GM12878 (cell line): ENCODE results near the gene ACADM. TPM values are rescaled to one million over a fixed set of nuclear protein-coding genes. Genes with fewer than 3 reads are reported as not detected.

Source experiments
- BCL11A ChIP-seq: IDR thresholded peaks from 2 replicates; pipeline ENCODE4 v1.6.1; 2011; ENCODE audit warnings: low read depth, low read length
- BMI1 ChIP-seq: fragments of 450-650 bp; IDR thresholded peaks from 2 replicates; pipeline ENCODE4 v1.6.1; 2016; ENCODE audit warnings: mild to moderate bottlenecking, moderate library complexity, borderline replicate concordance
- BRCA1 ChIP-seq: IDR thresholded peaks from 2 replicates; pipeline ENCODE4 v1.6.1; 2011; ENCODE audit warnings: low read depth, low read length, improper control_type of control experiment
- CBX3 ChIP-seq: fragments of 200-600 bp; sonication (generic); IDR thresholded peaks from 2 replicates; pipeline ENCODE4 v1.6.1; 2016; ENCODE audit warnings: low read depth, borderline replicate concordance
- CHD4 ChIP-seq: fragments of 200-600 bp; sonication (generic); IDR thresholded peaks from 2 replicates; pipeline ENCODE4 v1.6.1; 2016; ENCODE audit warnings: mild to moderate bottlenecking
- CREB1 ChIP-seq: IDR thresholded peaks from 2 replicates; pipeline ENCODE4 v1.6.1; 2012; ENCODE audit warnings: low read depth, mild to moderate bottlenecking, inconsistent platforms
- CREM ChIP-seq: IDR thresholded peaks from 2 replicates; pipeline ENCODE4 v1.6.1; 2014; ENCODE audit warnings: antibody characterized with exemption, low read depth
- E2F4 ChIP-seq: IDR thresholded peaks from 2 replicates; pipeline ENCODE4 v1.6.1; 2012; ENCODE audit warnings: low read depth, low read length, improper control_type of control experiment
- ETV6 ChIP-seq, 2 experiments: fragments of 450-650 bp in 1 of 2; IDR thresholded peaks in 1 of 2; conservative IDR thresholded peaks in 1 of 2; 2 replicates each; pipeline ENCODE4 v1.6.1; 2014; ENCODE audit warnings: antibody characterized with exemption in 1 of 2, borderline replicate concordance in 1 of 2, low read depth in 1 of 2, mild to moderate bottlenecking in 1 of 2, moderate library complexity in 1 of 2
- HDAC2 ChIP-seq: fragments of 200-600 bp; sonication (generic); IDR thresholded peaks from 2 replicates; pipeline ENCODE4 v1.6.1; 2017
- IRF4 ChIP-seq: IDR thresholded peaks from 2 replicates; pipeline ENCODE4 v1.6.1; 2011; ENCODE audit warnings: low read depth, low read length
- KLF5 ChIP-seq: fragments of 450-650 bp; IDR thresholded peaks from 2 replicates; pipeline ENCODE4 v1.6.1; 2014; ENCODE audit warnings: mild to moderate bottlenecking; ENCODE audit not compliant: partially characterized antibody
- MEF2B ChIP-seq: fragments of 450-650 bp; IDR thresholded peaks from 2 replicates; pipeline ENCODE4 v1.6.1; 2018; ENCODE audit warnings: mild to moderate bottlenecking, moderate library complexity; ENCODE audit not compliant: partially characterized antibody, poor library complexity, severe bottlenecking
- NR2F1 ChIP-seq: fragments of 450-650 bp; conservative IDR thresholded peaks from 2 replicates; pipeline ENCODE4 v1.6.1; 2017; ENCODE audit warnings: mild to moderate bottlenecking
- PAX8 ChIP-seq: fragments of 450-650 bp; IDR thresholded peaks from 2 replicates; pipeline ENCODE4 v1.6.1; 2017; ENCODE audit warnings: mild to moderate bottlenecking, moderate library complexity
- POLR2A ChIP-seq: IDR thresholded peaks from 2 replicates; pipeline ENCODE4 v1.6.1; 2011; ENCODE audit warnings: low read depth, mild to moderate bottlenecking, low read length
- RBBP5 ChIP-seq: fragments of 200-600 bp; sonication (generic); conservative IDR thresholded peaks from 2 replicates; pipeline ENCODE4 v1.6.1; 2016
- RELA ChIP-seq: fragments of 450-650 bp; IDR thresholded peaks from 2 replicates; pipeline ENCODE4 v1.8.0; 2014; ENCODE audit warnings: borderline replicate concordance; ENCODE audit not compliant: partially characterized antibody
- SIX5 ChIP-seq: IDR thresholded peaks from 2 replicates; pipeline ENCODE4 v1.6.1; 2011; ENCODE audit warnings: mild to moderate bottlenecking, low read depth, low read length, moderate library complexity; ENCODE audit not compliant: severe bottlenecking
- SMC3 ChIP-seq: IDR thresholded peaks from 2 replicates; pipeline ENCODE4 v1.6.1; 2011; ENCODE audit warnings: low read length, improper control_type of control experiment, borderline replicate concordance
- SREBF2 ChIP-seq: IDR thresholded peaks from 2 replicates; pipeline ENCODE4 v1.6.1; 2012; ENCODE audit warnings: mild to moderate bottlenecking, low read length
- STAT1 ChIP-seq: fragments of 450-650 bp; conservative IDR thresholded peaks from 2 replicates; pipeline ENCODE4 v1.6.1; 2014; ENCODE audit warnings: antibody characterized with exemption, mild to moderate bottlenecking
- TCF12 ChIP-seq: IDR thresholded peaks from 2 replicates; pipeline ENCODE4 v1.6.1; 2011; ENCODE audit warnings: low read depth, mild to moderate bottlenecking, low read length
- ZBTB33 ChIP-seq: fragments of 450-650 bp; IDR thresholded peaks from 2 replicates; pipeline ENCODE4 v1.6.1; 2017; ENCODE audit warnings: mild to moderate bottlenecking
- ZNF24 ChIP-seq: fragments of 450-650 bp; IDR thresholded peaks from 2 replicates; pipeline ENCODE4 v1.6.1; 2017; ENCODE audit warnings: antibody characterized with exemption, mild to moderate bottlenecking
- ZNF274 ChIP-seq: IDR thresholded peaks from one replicate; pipeline ENCODE4 v1.8.0; 2011; ENCODE audit not compliant: insufficient read length, insufficient read depth
- ZNF384 ChIP-seq: IDR thresholded peaks from 2 replicates; pipeline ENCODE4 v1.6.1; 2012; ENCODE audit warnings: low read depth, mild to moderate bottlenecking, low read length, improper control_type of control experiment, borderline replicate concordance
- ZNF622 ChIP-seq: fragments of 450-650 bp; IDR thresholded peaks from 2 replicates; pipeline ENCODE4 v1.6.1; 2017; ENCODE audit warnings: mild to moderate bottlenecking, inconsistent platforms
- polyA plus RNA-seq, 11 experiments: library from polyadenylated mRNA; depleted of rRNA in 4 of 11; unstranded in 6 of 11; stranded (reverse) in 5 of 11; fragments of >200 nt; fragmentation: Nextera tagmentation in 4 of 11; fragmentation: Illumina TruSeq in 1 of 11; extraction: Ambion mirVana in 4 of 11; extraction: Trizol in 1 of 11; gene quantifications; 1 replicate in 1 of 11; 2 replicates in 10 of 11; pipeline versions ENCODE4 v1.2.1 to v1.2.3, GENCODE V29; 2011 to 2016; ENCODE audit warnings: inconsistent platforms in 2 of 11, missing spikeins in 2 of 11, low read depth in 1 of 11
- total RNA-seq, 4 experiments: library from RNA; depleted of rRNA in 3 of 4; stranded (reverse); fragments of >200 nt in 3 of 4; fragmentation: Illumina TruSeq in 1 of 4; extraction: Trizol in 1 of 4; gene quantifications; 2 replicates each; pipeline versions ENCODE4 v1.2.1 to v1.2.3, GENCODE V29; 2013 to 2021
- TF ChIP-seq, protein P1 (sequence below): fragments of 450-650 bp; formaldehyde crosslinking; IDR thresholded peaks from 2 replicates; pipeline ENCODE4 v1.4.0; 2020; ENCODE audit warnings: mild to moderate bottlenecking, moderate library complexity

Gene ACADM
- total and polyA plus RNA-seq, 10 of the 15 experiments (the other 5 are each of a cell fraction or from before 2014, with no cell fraction given) = 119 to 245 (median 204) TPM

- TF ChIP-seq RELA (peak; percentile 36), PAX8 (no peak), ZNF24 (0 out of 2 replicates have a peak, but pooled peaks have one; percentile 2), BMI1 (no peak), ZBTB33 (no peak), IRF4 (no peak), SMC3 (no peak), ZNF384 (no peak), E2F4 (no peak), KLF5 (no peak), HDAC2 (no peak), CREB1 (no peak), SIX5 (no peak), STAT1 (no peak), SREBF2 (no peak), ZNF622 (no peak), ZNF274 (no peak), CBX3 (no peak), NR2F1 (peak; percentile 95), CREM (peak; percentile 28; the same call in 1 of the 2 replicates), RBBP5 (no peak), MEF2B (peak; percentile 61), TCF12 (0 out of 2 replicates have a peak, but pooled peaks have one; percentile 52), POLR2A (peak; percentile 99), ETV6 (conservative IDR thresholded peaks at IDR 0.05 in 1 of 2, IDR thresholded peaks at IDR 0.05 in 1 of 2; ENCODE audit: borderline replicate concordance in 1 of 2, low read depth in 1 of 2) (no peak), BRCA1 (no peak), BCL11A (no peak), CHD4 (no peak)
- TF ChIP-seq, protein P1, sequence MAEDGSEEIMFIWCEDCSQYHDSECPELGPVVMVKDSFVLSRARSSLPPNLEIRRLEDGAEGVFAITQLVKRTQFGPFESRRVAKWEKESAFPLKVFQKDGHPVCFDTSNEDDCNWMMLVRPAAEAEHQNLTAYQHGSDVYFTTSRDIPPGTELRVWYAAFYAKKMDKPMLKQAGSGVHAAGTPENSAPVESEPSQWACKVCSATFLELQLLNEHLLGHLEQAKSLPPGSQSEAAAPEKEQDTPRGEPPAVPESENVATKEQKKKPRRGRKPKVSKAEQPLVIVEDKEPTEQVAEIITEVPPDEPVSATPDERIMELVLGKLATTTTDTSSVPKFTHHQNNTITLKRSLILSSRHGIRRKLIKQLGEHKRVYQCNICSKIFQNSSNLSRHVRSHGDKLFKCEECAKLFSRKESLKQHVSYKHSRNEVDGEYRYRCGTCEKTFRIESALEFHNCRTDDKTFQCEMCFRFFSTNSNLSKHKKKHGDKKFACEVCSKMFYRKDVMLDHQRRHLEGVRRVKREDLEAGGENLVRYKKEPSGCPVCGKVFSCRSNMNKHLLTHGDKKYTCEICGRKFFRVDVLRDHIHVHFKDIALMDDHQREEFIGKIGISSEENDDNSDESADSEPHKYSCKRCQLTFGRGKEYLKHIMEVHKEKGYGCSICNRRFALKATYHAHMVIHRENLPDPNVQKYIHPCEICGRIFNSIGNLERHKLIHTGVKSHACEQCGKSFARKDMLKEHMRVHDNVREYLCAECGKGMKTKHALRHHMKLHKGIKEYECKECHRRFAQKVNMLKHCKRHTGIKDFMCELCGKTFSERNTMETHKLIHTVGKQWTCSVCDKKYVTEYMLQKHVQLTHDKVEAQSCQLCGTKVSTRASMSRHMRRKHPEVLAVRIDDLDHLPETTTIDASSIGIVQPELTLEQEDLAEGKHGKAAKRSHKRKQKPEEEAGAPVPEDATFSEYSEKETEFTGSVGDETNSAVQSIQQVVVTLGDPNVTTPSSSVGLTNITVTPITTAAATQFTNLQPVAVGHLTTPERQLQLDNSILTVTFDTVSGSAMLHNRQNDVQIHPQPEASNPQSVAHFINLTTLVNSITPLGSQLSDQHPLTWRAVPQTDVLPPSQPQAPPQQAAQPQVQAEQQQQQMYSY (CRISPR knock-in tag) = no peak
Observed at GRCh38 chr1:75724472-75725022, at the start of gene ACADM (continued).
